Femur (tissue), 1 donor: ENCODE measurements around the gene SFXN5.

Experiments used
- DNase-seq: peaks from one replicate; pipeline ENCODE4 v3.0.0-alpha.2; 2017

SFXN5 gene

GRCh38 chr2:72934683-72935610 lies 136.6 kb downstream of the SFXN5 start:
- no peak for DNase-seq

- DNase-seq = no peak
These were observed 137.8 kb downstream of the SFXN5 start for GRCh38 chr2:72933646-72934151.

GRCh38 chr2:72933207-72933606 lies 138.3 kb downstream of the SFXN5 start:
- no peak for DNase-seq

GRCh38 chr2:72932805-72933204 lies 138.7 kb downstream of the SFXN5 start:
- no peak for DNase-seq

- no peak for DNase-seq
These were observed 139.3 kb downstream of the SFXN5 start for GRCh38 chr2:72932045-72932740.

GRCh38 chr2:72931280-72931910 lies 140.1 kb downstream of the SFXN5 start:
- no peak for DNase-seq

GRCh38 chr2:72929010-72929409 lies 142.5 kb downstream of the SFXN5 start:
- no peak for DNase-seq

GRCh38 chr2:72927619-72928550 lies 143.6 kb downstream of the SFXN5 start:
- no peak for DNase-seq

- no peak for DNase-seq
These were observed 144.6 kb downstream of the SFXN5 start for GRCh38 chr2:72926811-72927465.

GRCh38 chr2:72926368-72926767 lies 145.1 kb downstream of the SFXN5 start:
- no peak for DNase-seq

GRCh38 chr2:72925328-72925943 lies 146.1 kb downstream of the SFXN5 start:
- no peak for DNase-seq

- DNase-seq = no peak
These were observed 146.9 kb downstream of the SFXN5 start for GRCh38 chr2:72924353-72925240.

- DNase-seq = no peak
These were observed 147.6 kb downstream of the SFXN5 start for GRCh38 chr2:72923833-72924352.

- no peak for DNase-seq
These were observed 149.7 kb downstream of the SFXN5 start for GRCh38 chr2:72921853-72922252.

GRCh38 chr2:72921088-72921851 lies 150.2 kb downstream of the SFXN5 start:
- no peak for DNase-seq

- DNase-seq = no peak
These were observed 151.0 kb downstream of the SFXN5 start for GRCh38 chr2:72920318-72921087.

GRCh38 chr2:72919414-72920317 lies 151.8 kb downstream of the SFXN5 start:
- DNase-seq = no peak
